HFFc6 (cell line): Measurements from ENCODE around the gene SLC66A2. TPM values are rescaled to one million over a fixed set of nuclear protein-coding genes. Genes with fewer than 3 reads are reported as not detected.
A peak's percentile ranks its signal among the peaks of the same experiment; 100 is the strongest.

ENCODE experiments used
- DNase-seq: peaks from one replicate; pipeline ENCODE4 v3.0.0-alpha.2; 2018
- H3K27ac Mint-ChIP-seq: 2 replicates; pipeline ENCODE4 v1.8.0; 2020; ENCODE audit warnings: mild to moderate bottlenecking, mixed read lengths
- H3K27me3 Mint-ChIP-seq: 2 replicates; pipeline ENCODE4 v1.8.0; 2021; ENCODE audit warnings: mild to moderate bottlenecking, moderate library complexity, mixed read lengths; ENCODE audit not compliant: insufficient read depth
- H3K36me3 Mint-ChIP-seq: 2 replicates; pipeline ENCODE4 v1.8.0; 2021; ENCODE audit warnings: low read depth, mixed read lengths
- H3K4me1 Mint-ChIP-seq: 2 replicates; pipeline ENCODE4 v1.8.0; 2020; ENCODE audit warnings: low read depth, mixed read lengths
- H3K4me3 Mint-ChIP-seq: 2 replicates; pipeline ENCODE4 v1.8.0; 2020; ENCODE audit warnings: mild to moderate bottlenecking, moderate library complexity, mixed read lengths
- H3K9me3 Mint-ChIP-seq: 2 replicates; pipeline ENCODE4 v1.8.0; 2020; ENCODE audit warnings: mild to moderate bottlenecking, mixed read lengths
- total RNA-seq, 6 experiments: library from RNA; stranded (reverse); fragmentation: NEBNext Ultra II Directional; extraction: Animal tissue kit (Norgen Biotek cat#: 25700); gene quantifications; 2 replicates in 1 of 6; 3 replicates in 5 of 6; pipeline ENCODE4 v1.2.3, GENCODE V29; 2021
- TF ChIP-seq, protein P1 (sequence below): fragments of 200-600 bp; sonication (generic); IDR thresholded peaks from 2 replicates; pipeline ENCODE4 v1.5.0; 2021; ENCODE audit warnings: antibody characterized with exemption, mild to moderate bottlenecking

SLC66A2 gene
- total RNA-seq, 6 experiments from 2014 or later, result 26.6 to 41.2 (median 29.9) TPM

DNA sequence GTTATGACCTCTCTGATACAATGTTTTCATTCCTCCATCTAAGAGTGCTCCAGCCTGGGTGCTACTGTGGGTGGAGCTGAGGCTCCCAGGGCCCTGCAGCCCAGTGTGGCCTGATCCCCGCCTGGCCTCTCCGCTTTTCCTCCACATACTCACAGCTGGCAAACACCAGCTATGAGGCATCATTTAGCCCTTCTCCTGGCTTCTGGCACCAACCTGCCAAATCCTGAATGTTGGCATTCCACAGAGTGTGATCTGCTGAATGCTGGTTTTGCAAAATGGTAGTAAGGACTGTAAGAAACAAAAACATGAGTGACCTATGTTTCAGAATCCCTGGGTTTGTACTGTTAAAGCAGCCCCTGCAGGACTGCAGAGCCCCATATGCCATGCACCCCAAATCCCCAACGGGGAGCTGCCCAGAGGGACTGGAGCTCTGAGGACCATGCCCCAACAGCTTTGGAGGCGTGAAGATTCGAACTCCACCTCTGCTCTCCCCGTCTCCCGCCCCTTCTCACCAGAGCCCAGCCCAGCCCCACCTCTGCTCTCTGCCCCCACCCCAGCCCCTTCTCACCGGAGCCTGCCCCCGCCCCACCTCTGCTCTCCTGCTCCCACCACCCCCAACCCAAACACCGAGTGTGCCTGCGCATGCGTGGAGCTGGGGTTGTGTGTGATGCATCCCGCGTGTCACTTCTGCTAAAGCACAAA is 4.2 kb downstream of the SLC66A2 start:
- DNase-seq, result peak; percentile 33
- TF ChIP-seq, protein P1, sequence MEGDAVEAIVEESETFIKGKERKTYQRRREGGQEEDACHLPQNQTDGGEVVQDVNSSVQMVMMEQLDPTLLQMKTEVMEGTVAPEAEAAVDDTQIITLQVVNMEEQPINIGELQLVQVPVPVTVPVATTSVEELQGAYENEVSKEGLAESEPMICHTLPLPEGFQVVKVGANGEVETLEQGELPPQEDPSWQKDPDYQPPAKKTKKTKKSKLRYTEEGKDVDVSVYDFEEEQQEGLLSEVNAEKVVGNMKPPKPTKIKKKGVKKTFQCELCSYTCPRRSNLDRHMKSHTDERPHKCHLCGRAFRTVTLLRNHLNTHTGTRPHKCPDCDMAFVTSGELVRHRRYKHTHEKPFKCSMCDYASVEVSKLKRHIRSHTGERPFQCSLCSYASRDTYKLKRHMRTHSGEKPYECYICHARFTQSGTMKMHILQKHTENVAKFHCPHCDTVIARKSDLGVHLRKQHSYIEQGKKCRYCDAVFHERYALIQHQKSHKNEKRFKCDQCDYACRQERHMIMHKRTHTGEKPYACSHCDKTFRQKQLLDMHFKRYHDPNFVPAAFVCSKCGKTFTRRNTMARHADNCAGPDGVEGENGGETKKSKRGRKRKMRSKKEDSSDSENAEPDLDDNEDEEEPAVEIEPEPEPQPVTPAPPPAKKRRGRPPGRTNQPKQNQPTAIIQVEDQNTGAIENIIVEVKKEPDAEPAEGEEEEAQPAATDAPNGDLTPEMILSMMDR, result no peak
- H3K36me3 Mint-ChIP-seq, result peaks cover 6% of the 10 kb centered on the region; the same call in 1 of the 2 replicates
- H3K27ac Mint-ChIP-seq, result no peak overlapping the region
- H3K27me3 Mint-ChIP-seq, result no peaks in the 10 kb centered on the region; the same call in 1 of the 2 replicates
- no peak overlapping the region for H3K4me3 Mint-ChIP-seq
- no peaks in the 10 kb centered on the region for H3K9me3 Mint-ChIP-seq
- H3K4me1 Mint-ChIP-seq, result peaks cover 25% of the 10 kb centered on the region

DNA sequence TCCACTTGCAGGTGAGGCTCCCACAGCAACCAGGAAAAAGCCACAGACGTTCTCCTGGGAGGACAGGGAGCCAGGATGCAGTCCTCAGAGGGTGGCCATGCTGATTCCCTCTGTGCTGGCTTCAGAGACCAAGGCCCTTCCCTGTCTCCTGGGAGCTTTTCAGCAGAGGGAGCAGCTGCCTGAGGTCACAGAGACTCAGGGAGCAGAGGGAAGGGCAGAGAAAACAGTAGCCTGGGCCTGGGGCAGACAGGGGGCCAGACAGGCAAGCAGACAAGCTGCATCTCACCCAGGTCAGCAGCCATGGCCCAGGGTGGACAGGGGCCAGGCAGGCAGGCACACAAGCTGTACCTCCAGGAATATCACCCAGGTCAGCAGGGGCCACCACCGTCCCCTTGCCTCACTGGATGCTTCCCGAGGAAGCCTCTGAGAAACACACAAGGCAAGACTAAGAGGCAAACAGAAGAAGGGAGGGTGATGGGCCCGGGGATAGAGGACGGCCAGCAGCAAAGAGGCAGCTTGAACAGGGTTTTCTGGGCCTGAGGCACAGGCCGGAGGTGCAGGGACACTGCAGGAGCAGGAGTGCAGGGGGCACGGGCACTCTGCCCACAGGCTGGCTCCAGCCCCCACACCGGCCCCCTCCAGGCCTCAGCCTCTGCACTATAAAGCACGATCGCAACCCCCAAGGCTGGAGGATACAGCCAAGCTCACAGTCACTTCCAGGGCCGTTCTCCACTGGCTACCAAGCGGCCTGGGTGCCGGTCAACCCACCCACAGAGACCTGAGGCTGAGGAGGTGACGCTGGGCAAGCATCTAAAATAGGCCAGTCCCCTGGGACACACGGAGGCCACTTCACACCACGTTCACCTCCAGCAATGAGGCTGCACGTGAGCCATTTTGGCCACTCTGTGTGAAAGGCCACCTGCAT is 6.1 kb downstream of the SLC66A2 start:
- Mint-ChIP-seq H3K4me3 (no peak overlapping the region), H3K27ac (no peak overlapping the region), H3K4me1 (peaks cover 23% of the 10 kb centered on the region), H3K36me3 (peaks cover 11% of the 10 kb centered on the region), H3K9me3 (no peaks in the 10 kb centered on the region), H3K27me3 (no peaks in the 10 kb centered on the region; the same call in 1 of the 2 replicates)
- no peak for DNase-seq
- TF ChIP-seq, protein P1, result no peak

GRCh38 chr18:79944746-79945117 is 6.7 kb downstream of the SLC66A2 start:
- H3K36me3 Mint-ChIP-seq, result peaks cover 15% of the 10 kb centered on the region
- H3K27me3 Mint-ChIP-seq, result peaks cover 1% of the 10 kb centered on the region; the same call in 1 of the 2 replicates
- no peak for DNase-seq
- no peak overlapping the region for H3K27ac Mint-ChIP-seq
- no peak overlapping the region for H3K4me3 Mint-ChIP-seq
- peaks cover 17% of the 10 kb centered on the region for H3K4me1 Mint-ChIP-seq
- TF ChIP-seq, protein P1, result no peak
- H3K9me3 Mint-ChIP-seq, result no peaks in the 10 kb centered on the region

DNA sequence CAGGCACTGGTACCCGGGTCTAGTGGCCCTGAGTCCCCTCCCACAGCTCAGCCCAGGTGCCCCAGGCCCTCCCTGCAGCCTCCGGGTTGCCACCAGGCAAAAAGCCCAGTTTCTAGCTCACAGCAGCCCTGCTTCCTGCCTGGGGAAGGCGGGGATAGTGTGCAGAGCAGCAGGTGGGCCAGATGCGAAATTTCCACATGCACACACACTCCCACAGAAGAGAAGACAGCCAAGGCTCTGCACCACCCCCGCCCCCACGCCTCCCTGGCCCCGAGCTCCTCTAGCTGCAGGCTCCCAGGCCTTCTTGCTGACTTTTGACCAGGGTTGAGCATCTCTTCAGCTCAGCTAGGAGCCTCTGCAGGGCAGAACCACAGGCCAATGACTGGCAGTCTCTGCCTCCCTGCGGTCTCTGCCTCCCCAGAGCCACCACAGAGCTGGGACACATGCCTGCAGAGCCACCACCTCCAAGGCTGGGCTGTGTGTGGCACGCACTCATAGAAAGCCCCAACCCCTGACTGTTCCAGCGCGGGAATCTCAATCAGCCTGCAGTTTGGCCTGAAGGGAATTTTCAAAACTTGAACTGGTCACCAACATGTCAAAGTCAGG is 7.2 kb downstream of the SLC66A2 start:
- peaks cover 1% of the 10 kb centered on the region; the same call in 1 of the 2 replicates for H3K27me3 Mint-ChIP-seq
- H3K27ac Mint-ChIP-seq, result no peak overlapping the region
- TF ChIP-seq, protein P1, result no peak
- H3K36me3 Mint-ChIP-seq, result peaks cover 17% of the 10 kb centered on the region
- H3K9me3 Mint-ChIP-seq, result no peaks in the 10 kb centered on the region
- no peak for DNase-seq
- H3K4me3 Mint-ChIP-seq, result no peak overlapping the region
- peaks cover 13% of the 10 kb centered on the region for H3K4me1 Mint-ChIP-seq

GRCh38 chr18:79943608-79944125 is 7.8 kb downstream of the SLC66A2 start:
- no peaks in the 10 kb centered on the region for H3K9me3 Mint-ChIP-seq
- no peak overlapping the region for H3K4me3 Mint-ChIP-seq
- peaks cover 20% of the 10 kb centered on the region for H3K36me3 Mint-ChIP-seq
- no peak overlapping the region for H3K27ac Mint-ChIP-seq
- DNase-seq, result no peak
- peaks cover 1% of the 10 kb centered on the region; the same call in 1 of the 2 replicates for H3K27me3 Mint-ChIP-seq
- peaks cover 17% of the 10 kb centered on the region for H3K4me1 Mint-ChIP-seq
- TF ChIP-seq, protein P1, result no peak
